HepG2 (cell line): ENCODE measurements around the gene COL4A2. TPM values are rescaled to one million over a fixed set of nuclear protein-coding genes. Genes with fewer than 3 reads are reported as not detected.

ENCODE experiments used
- ATAC-seq: fragments of 200-7000 bp; cut with Tn5 transposase; 3 replicates; pipeline ENCODE4 v1.9.1; 2020; ENCODE audit warnings: mild to moderate bottlenecking, moderate library complexity
- BruUV-seq: library from RNA; stranded (reverse); fragments of 400-500 nt; replicated peaks from 2 replicates; lab custom pipeline; 2021; lab: Mats Ljungman, UMichigan
- CTCF ChIA-PET: fragments of 300-600 bp; formaldehyde crosslinking; extraction: SDS; loops from one replicate; lab custom pipeline; 2021; ENCODE audit warnings: low total read pairs, inconsistent platforms, low intra/inter-chr PET ratio; lab: Yijun Ruan, JAX
- POLR2A ChIA-PET: fragments of 350-600 bp; sonication (Branson Sonifier 250); formaldehyde crosslinking; loops from one replicate; lab custom pipeline; 2020; ENCODE audit warnings: antibody characterized with exemption, inconsistent platforms; lab: Yijun Ruan, JAX
- DNase-seq: peaks from one replicate; pipeline ENCODE4 v3.0.0-alpha.2; 2015; ENCODE audit warnings: low spot score
- FAIRE-seq: peaks from 3 replicates; lab custom pipeline; 2011; peaks lifted over from hg19 to GRCh38; lab: Jason Lieb, UNC
- H2AFZ ChIP-seq: one replicate; pipeline ENCODE4 v1.6.1; 2011; ENCODE audit warnings: low read length, inconsistent platforms
- H3K27ac ChIP-seq: fragments of 300-600 bp; 3 replicates; pipeline ENCODE4 v1.8.0; 2011; ENCODE audit warnings: mixed run types, mild to moderate bottlenecking, mixed read lengths, low read length, inconsistent platforms; ENCODE audit not compliant: insufficient read depth; ENCODE audit errors: extremely low read length
- H3K27me3 ChIP-seq, 2 experiments: fragments of 200-600 bp in 1 of 2; 2 replicates in 1 of 2; 3 replicates in 1 of 2; pipeline versions ENCODE4 v1.6.0 to v1.8.0; 2011; ENCODE audit warnings: low read length in 2 of 2, mild to moderate bottlenecking in 2 of 2, moderate library complexity in 2 of 2, inconsistent platforms in 1 of 2; ENCODE audit not compliant: insufficient read depth in 2 of 2, control insufficient read depth in 1 of 2
- H3K36me3 ChIP-seq, 2 experiments: fragments of 200-600 bp in 1 of 2; replicated peaks in 1 of 2; 2 replicates in 1 of 2; 3 replicates in 1 of 2; pipeline versions ENCODE4 v1.5.1 to v1.8.0; 2011; ENCODE audit warnings: low read length in 2 of 2, inconsistent platforms in 1 of 2; ENCODE audit not compliant: insufficient read depth in 2 of 2, control insufficient read depth in 1 of 2
- H3K4me1 ChIP-seq: 2 replicates; pipeline ENCODE4 v1.5.1; 2012; ENCODE audit warnings: low read length, inconsistent platforms; ENCODE audit not compliant: insufficient read depth
- H3K4me2 ChIP-seq: 2 replicates; pipeline ENCODE4 v1.6.0; 2011; ENCODE audit warnings: low read depth, low read length, inconsistent platforms
- H3K4me3 ChIP-seq, 3 experiments: fragments of 200-600 bp in 1 of 3; sonication (generic), shearing (Covaris generic) in 1 of 3; replicated peaks in 1 of 3; 2 replicates each; pipeline ENCODE4 v1.5.1; 2011 to 2016; ENCODE audit warnings: low read length in 3 of 3, inconsistent platforms in 2 of 3, low read depth in 2 of 3, mild to moderate bottlenecking in 2 of 3, control low read depth in 1 of 3, mixed read lengths in 1 of 3; ENCODE audit not compliant: insufficient read depth in 1 of 3
- H3K79me2 ChIP-seq: one replicate; pipeline ENCODE4 v1.6.1; 2011; ENCODE audit warnings: low read length, inconsistent platforms; ENCODE audit not compliant: insufficient read depth
- H3K9ac ChIP-seq: 2 replicates; pipeline ENCODE4 v1.6.0; 2011; ENCODE audit warnings: mild to moderate bottlenecking, low read depth, low read length, inconsistent platforms; ENCODE audit not compliant: insufficient read depth
- H3K9me3 ChIP-seq: 2 replicates; pipeline ENCODE4 v1.5.1; 2012; ENCODE audit warnings: mild to moderate bottlenecking, low read length
- H4K20me1 ChIP-seq: 2 replicates; pipeline ENCODE4 v1.6.0; 2011; ENCODE audit warnings: inconsistent platforms, mild to moderate bottlenecking, low read length, moderate library complexity; ENCODE audit not compliant: insufficient read depth
- BRCA1 ChIP-seq: sonication (generic); formaldehyde crosslinking; IDR thresholded peaks from 2 replicates; pipeline ENCODE4 v1.4.0; 2020; ENCODE audit warnings: missing genetic modification reagents
- HNF4A ChIP-seq: sonication (generic); formaldehyde crosslinking; IDR thresholded peaks from 2 replicates; pipeline ENCODE4 v1.4.0; 2020; ENCODE audit warnings: missing genetic modification reagents
- RBM39 ChIP-seq: fragments of 200-400 bp; formaldehyde crosslinking; IDR thresholded peaks from one replicate; pipeline ENCODE4 v1.6.1; 2018; ENCODE audit warnings: antibody characterized with exemption, mild to moderate bottlenecking, low read depth, low read length; ENCODE audit not compliant: poor library complexity, severe bottlenecking
- ZNF17 ChIP-seq: sonication (generic); formaldehyde crosslinking; IDR thresholded peaks from 2 replicates; pipeline ENCODE4 v1.5.0; 2020; ENCODE audit warnings: mild to moderate bottlenecking, missing genetic modification reagents
- ZNF788 ChIP-seq: sonication (generic); formaldehyde crosslinking; IDR thresholded peaks from 2 replicates; pipeline ENCODE4 v1.5.0; 2020; ENCODE audit warnings: mild to moderate bottlenecking, missing genetic modification reagents, borderline replicate concordance
- ZSCAN22 ChIP-seq: sonication (generic); formaldehyde crosslinking; IDR thresholded peaks from 2 replicates; pipeline ENCODE4 v1.4.0; 2020; ENCODE audit warnings: mild to moderate bottlenecking, missing genetic modification reagents
- ZSCAN25 ChIP-seq: sonication (generic); formaldehyde crosslinking; IDR thresholded peaks from 2 replicates; pipeline ENCODE4 v1.8.0; 2022; ENCODE audit warnings: mild to moderate bottlenecking, missing genetic modification reagents
- WGBS: methylation state at CpG from one replicate; pipeline ENCODE4 v1.1.6; 2017; ENCODE audit warnings: low lambda C conversion rate; 5-methylcytosine and 5-hydroxymethylcytosine counted together
- in situ Hi-C: cut with HindIII; loops from 2 replicates; pipeline ENCODE4 v1.10.0; 2017; ENCODE audit warnings: low pct_unique_long_range_greater_than_20kb; ENCODE audit not compliant: extremely low pct_ligation_motif_present
- intact Hi-C: fragments of 100-400 bp; cut with micrococcal nuclease; formaldehyde crosslinking; loops from one replicate; pipeline ENCODE4 v1.10.0; 2022; ENCODE audit not compliant: unreplicated experiment
- polyA plus RNA-seq, 8 experiments: library from polyadenylated mRNA; depleted of rRNA in 3 of 8; stranded (reverse) in 7 of 8; unstranded in 1 of 8; fragments of >200 nt; fragmentation: Illumina TruSeq in 4 of 8; extraction: Trizol in 4 of 8; gene quantifications; 2 replicates each; pipeline versions ENCODE4 v1.2.1 to v1.2.3, GENCODE V29; 2011 to 2016; ENCODE audit warnings: low read depth in 4 of 8, missing spikeins in 1 of 8, mixed read lengths in 1 of 8; ENCODE audit not compliant: insufficient read depth in 1 of 8
- total RNA-seq, 5 experiments: library from RNA; depleted of rRNA; stranded (reverse); fragments of >200 nt; fragmentation: Illumina TruSeq; extraction: Trizol; gene quantifications; 2 replicates each; pipeline ENCODE4 v1.2.3, GENCODE V29; 2016; ENCODE audit warnings: low read depth in 1 of 5

Gene COL4A2
- total and polyA plus RNA-seq, 2 of the 13 experiments (the other 11 are each of a cell fraction or from before 2014, with no cell fraction given) = 0.22 to 1.9 TPM

GRCh38 chr13:110262508-110263291, 44.4 kb upstream of the COL4A2 start:
- POLR2A ChIA-PET = no interaction called here

GRCh38 chr13:110263404-110263803, 43.7 kb upstream of the COL4A2 start:
- BruUV-seq = no TSS peak
- Histone ChIP-seq H3K79me2 (no peaks in the 10 kb centered on the region), H4K20me1 (no peaks in the 10 kb centered on the region), H3K4me1 (peaks cover 13% of the 10 kb centered on the region), H3K4me2 (no peak overlapping the region), H3K27me3 (peaks cover 1 to 6% of the 10 kb centered on the region in 2 experiments; a peak in 2 of 5 replicates), H3K9me3 (no peaks in the 10 kb centered on the region), H3K27ac (no peak overlapping the region)
- in situ Hi-C loops (no loop called here), intact Hi-C loops (no loop called here)
- DNase-seq = no peak
- no peak for ATAC-seq
- 59% methylated on average over 5 of the region's 5 CpGs for WGBS
- CTCF ChIA-PET = no interaction called here
- POLR2A ChIA-PET = no interaction called here
- TF ChIP-seq ZSCAN25 (no peak), RBM39 (no peak), ZSCAN22 (CRISPR knock-in tag) (no peak), ZNF788 (CRISPR knock-in tag) (no peak)
- TF ChIP-seq, all 625 proteins: peak for 0
- no peaks in the 10 kb centered on the region for H3K36me3 ChIP-seq
- no peak overlapping the region for H2AFZ ChIP-seq
- H3K4me3 ChIP-seq = no peak overlapping the region
- FAIRE-seq = no peak
- no peak overlapping the region for H3K9ac ChIP-seq

More at GRCh38 chr13:110262508-110263291, 44.4 kb upstream of the COL4A2 start:
- no peaks in the 10 kb centered on the region for H4K20me1 ChIP-seq
- H3K36me3 ChIP-seq = no peaks in the 10 kb centered on the region
- DNase-seq (no peak), ATAC-seq (peak; percentile 70), FAIRE-seq (no peak)
- no peak overlapping the region for H2AFZ ChIP-seq
- TF ChIP-seq BRCA1 (CRISPR knock-in tag) = no peak
- TF ChIP-seq HNF4A = peak; percentile 38; the same call in 1 of the 2 replicates
- no peak for TF ChIP-seq ZNF17
- WGBS = 27% methylated on average over 9 of the region's 11 CpGs
- intact Hi-C loops = no loop called here
- CTCF ChIA-PET = no interaction called here
- peaks cover 13% of the 10 kb centered on the region for H3K4me1 ChIP-seq
- H3K27ac ChIP-seq = no peak overlapping the region
- no peaks in the 10 kb centered on the region for H3K79me2 ChIP-seq
- H3K9me3 ChIP-seq = no peaks in the 10 kb centered on the region
- no peak overlapping the region for H3K9ac ChIP-seq
- BruUV-seq = no TSS peak
- peaks cover 1 to 6% of the 10 kb centered on the region in 2 experiments; a peak in 2 of 5 replicates for H3K27me3 ChIP-seq
- H3K4me2 ChIP-seq = peak overlapping the region; percentile 14; the same call in 1 of the 2 replicates
- H3K4me3 ChIP-seq = no peak overlapping the region
- in situ Hi-C loops = no loop called here
